SK-N-SH (cell line): Measurements from ENCODE around the gene REELD1. TPM values are rescaled to one million over a fixed set of nuclear protein-coding genes. Genes with fewer than 3 reads are reported as not detected.

ENCODE experiments used
- CTCF ChIA-PET: fragments of 300-600, 350-600 bp; formaldehyde crosslinking; extraction: SDS; loops from one replicate; lab custom pipeline; 2021; lab: Yijun Ruan, JAX
- POLR2A ChIA-PET: fragments of 350-600 bp; sonication (Branson Sonifier 250); formaldehyde crosslinking; extraction: SDS; loops from one replicate; lab custom pipeline; 2020; ENCODE audit warnings: antibody characterized with exemption, inconsistent platforms; lab: Yijun Ruan, JAX
- DNase-seq: peaks from one replicate; pipeline ENCODE4 v3.0.0; 2012
- H2AFZ ChIP-seq: fragments of 200-600 bp; sonication (generic); 2 replicates; pipeline ENCODE4 v1.8.1; 2016; ENCODE audit warnings: antibody characterized with exemption, mild to moderate bottlenecking, low read depth
- H3F3A ChIP-seq: fragments of 200-600 bp; sonication (generic); replicated peaks from 2 replicates; pipeline ENCODE3; 2016; ENCODE audit warnings: antibody characterized with exemption, mild to moderate bottlenecking; ENCODE audit not compliant: insufficient read depth
- H3K27ac ChIP-seq, 2 experiments: fragments of 200-500 bp in 1 of 2; fragments of 200-600 bp in 1 of 2; sonication (Bioruptor generic) in 1 of 2; sonication (generic), shearing (Covaris generic) in 1 of 2; 2 replicates each; pipeline versions ENCODE4 v1.5.1 to v1.6.1; 2014 to 2016; ENCODE audit warnings: low read depth in 2 of 2, inconsistent platforms in 1 of 2, low read length in 1 of 2, mild to moderate bottlenecking in 1 of 2, mixed read lengths in 1 of 2
- H3K27me3 ChIP-seq: fragments of 200-600 bp; sonication (generic), shearing (Covaris generic); 2 replicates; pipeline ENCODE4 v1.6.1; 2016; ENCODE audit warnings: mixed run types; ENCODE audit not compliant: insufficient read depth
- H3K36me3 ChIP-seq, 2 experiments: fragments of 200-500 bp in 1 of 2; fragments of 200-600 bp in 1 of 2; sonication (Bioruptor generic) in 1 of 2; sonication (generic) in 1 of 2; replicated peaks in 1 of 2; 2 replicates each; pipeline versions ENCODE3 to v1.5.1; 2014 to 2016; ENCODE audit warnings: low read length in 1 of 2, mild to moderate bottlenecking in 1 of 2; ENCODE audit not compliant: insufficient read depth in 2 of 2, control insufficient read depth in 1 of 2
- H3K4me1 ChIP-seq, 2 experiments: fragments of 200-500 bp in 1 of 2; fragments of 200-600 bp in 1 of 2; sonication (Bioruptor generic) in 1 of 2; sonication (generic), shearing (Covaris generic) in 1 of 2; 2 replicates each; pipeline versions ENCODE4 v1.5.1 to v1.6.1; 2014 to 2016; ENCODE audit warnings: low read depth in 1 of 2, low read length in 1 of 2, mixed run types in 1 of 2; ENCODE audit not compliant: insufficient read depth in 2 of 2, control insufficient read depth in 1 of 2
- H3K4me2 ChIP-seq: fragments of 200-600 bp; sonication (generic), shearing (Covaris generic); 2 replicates; pipeline ENCODE4 v1.6.1; 2017; ENCODE audit warnings: mixed run types
- H3K4me3 ChIP-seq, 2 experiments: fragments of 200-500 bp in 1 of 2; fragments of 200-600 bp in 1 of 2; sonication (Bioruptor generic) in 1 of 2; sonication (generic), shearing (Covaris generic) in 1 of 2; 2 replicates each; pipeline versions ENCODE4 v1.5.1 to v1.8.1; 2014 to 2016; ENCODE audit warnings: low read depth in 2 of 2, inconsistent platforms in 1 of 2, low read length in 1 of 2, mild to moderate bottlenecking in 1 of 2, mixed read lengths in 1 of 2, moderate library complexity in 1 of 2
- H3K79me2 ChIP-seq: fragments of 200-600 bp; sonication (generic); 2 replicates; pipeline ENCODE4 v1.8.1; 2017; ENCODE audit warnings: mild to moderate bottlenecking; ENCODE audit not compliant: insufficient read depth
- H3K9ac ChIP-seq: fragments of 200-600 bp; sonication (generic); 2 replicates; pipeline ENCODE4 v1.6.1; 2017; ENCODE audit warnings: mixed run types
- H3K9me2 ChIP-seq: fragments of 200-600 bp; sonication (generic); 2 replicates; pipeline ENCODE4 v1.6.1; 2017; ENCODE audit warnings: mixed run types
- H3K9me3 ChIP-seq: fragments of 200-600 bp; sonication (generic); 2 replicates; pipeline ENCODE4 v1.6.1; 2017; ENCODE audit warnings: mixed run types, mild to moderate bottlenecking, moderate library complexity
- H4K20me1 ChIP-seq: fragments of 200-600 bp; sonication (generic); 2 replicates; pipeline ENCODE4 v1.6.1; 2017; ENCODE audit warnings: mild to moderate bottlenecking, mixed run types; ENCODE audit not compliant: insufficient read depth
- GATA2 ChIP-seq: sonication (generic); formaldehyde crosslinking; IDR thresholded peaks from 2 replicates; pipeline ENCODE4 v1.5.0; 2020; ENCODE audit warnings: mild to moderate bottlenecking, missing genetic modification reagents
- MEF2A ChIP-seq: IDR thresholded peaks from 2 replicates; pipeline ENCODE4 v1.4.0; 2012; ENCODE audit warnings: low read depth, borderline replicate concordance
- MXI1 ChIP-seq: IDR thresholded peaks from 2 replicates; pipeline ENCODE4 v1.6.1; 2012; ENCODE audit warnings: mild to moderate bottlenecking, low read depth, low read length, improper control_type of control experiment
- POLR2AphosphoS5 ChIP-seq: IDR thresholded peaks from 2 replicates; pipeline ENCODE4 v1.6.1; 2012; ENCODE audit warnings: low read depth, low read length
- SIN3A ChIP-seq: IDR thresholded peaks from 2 replicates; pipeline ENCODE4 v1.6.1; 2012; ENCODE audit warnings: low read depth, mild to moderate bottlenecking, low read length, moderate library complexity, borderline replicate concordance
- USF1 ChIP-seq: IDR thresholded peaks from 2 replicates; pipeline ENCODE4 v1.4.0; 2012; ENCODE audit warnings: low read depth, borderline replicate concordance
- YY1 ChIP-seq: IDR thresholded peaks from 2 replicates; pipeline ENCODE4 v1.4.0; 2012; ENCODE audit warnings: low read depth, mild to moderate bottlenecking
- WGBS: methylation state at CpG from one replicate; pipeline ENCODE4 v1.1.6; 2017; ENCODE audit warnings: low lambda C conversion rate; 5-methylcytosine and 5-hydroxymethylcytosine counted together
- polyA plus RNA-seq, 3 experiments: library from polyadenylated mRNA; depleted of rRNA; stranded (reverse); fragments of >200 nt; gene quantifications; 2 replicates each; pipeline ENCODE4 v1.2.3, GENCODE V29; 2012
- TF ChIP-seq, protein P1 (sequence below): fragments of 150-350 bp; IDR thresholded peaks from 2 replicates; pipeline ENCODE4 v1.6.1; 2016; ENCODE audit warnings: mild to moderate bottlenecking, low read depth, low read length

The REELD1 gene
- polyA plus RNA-seq, 1 of the 3 experiments (the other 2 are of a cell fraction): not detected

DNA sequence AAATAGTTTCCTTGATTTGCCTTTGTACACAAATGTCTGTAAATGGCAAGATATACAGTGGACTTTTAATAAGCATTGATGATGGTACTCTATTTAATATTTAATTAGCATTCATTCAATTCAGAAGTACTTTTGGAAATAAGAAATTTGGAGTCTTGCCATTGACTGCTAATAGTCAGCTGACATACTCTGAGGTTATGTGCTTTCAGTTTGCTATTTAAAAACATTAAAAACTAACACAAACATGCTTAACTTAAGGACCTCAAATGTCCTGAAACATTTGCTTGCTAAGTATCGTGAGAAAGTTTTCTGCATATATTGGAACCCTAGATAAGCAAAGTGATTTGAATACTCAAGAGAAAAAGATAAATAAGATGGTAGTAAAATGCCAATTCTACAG, 64.6 kb downstream of the REELD1 start:
- DNase-seq: no peak
- no peaks in the 10 kb centered on the region; a peak in 1 of 4 replicates for H3K4me1 ChIP-seq
- H3K4me2 ChIP-seq: no peak overlapping the region
- H3K79me2 ChIP-seq: no peaks in the 10 kb centered on the region
- no peak overlapping the region for H2AFZ ChIP-seq
- H3K9me2 ChIP-seq: no peaks in the 10 kb centered on the region
- H3F3A ChIP-seq: peaks cover 3% of the 10 kb centered on the region
- WGBS: 97% methylated on average over 1 of the region's 1 CpG
- H3K27me3 ChIP-seq: no peaks in the 10 kb centered on the region
- POLR2A ChIA-PET: no interaction called here
- H4K20me1 ChIP-seq: no peaks in the 10 kb centered on the region
- H3K4me3 ChIP-seq: no peak overlapping the region
- no peak overlapping the region for H3K9ac ChIP-seq
- H3K36me3 ChIP-seq: no peaks in the 10 kb centered on the region
- H3K27ac ChIP-seq: no peak overlapping the region
- CTCF ChIA-PET: interaction anchor here (1.2 to 1.6 kb wide), 3 partner anchors 13 to 63 kb away, joined by 3 to 4 read pairs (median 4); no protein-coding TSS in a partner anchor
- H3K9me3 ChIP-seq: no peaks in the 10 kb centered on the region
- no peak for TF ChIP-seq GATA2 (CRISPR knock-in tag)
- TF ChIP-seq USF1: no peak
- TF ChIP-seq SIN3A: no peak
- TF ChIP-seq MEF2A: no peak
- TF ChIP-seq MXI1: no peak
- TF ChIP-seq YY1: no peak
- TF ChIP-seq, protein P1, sequence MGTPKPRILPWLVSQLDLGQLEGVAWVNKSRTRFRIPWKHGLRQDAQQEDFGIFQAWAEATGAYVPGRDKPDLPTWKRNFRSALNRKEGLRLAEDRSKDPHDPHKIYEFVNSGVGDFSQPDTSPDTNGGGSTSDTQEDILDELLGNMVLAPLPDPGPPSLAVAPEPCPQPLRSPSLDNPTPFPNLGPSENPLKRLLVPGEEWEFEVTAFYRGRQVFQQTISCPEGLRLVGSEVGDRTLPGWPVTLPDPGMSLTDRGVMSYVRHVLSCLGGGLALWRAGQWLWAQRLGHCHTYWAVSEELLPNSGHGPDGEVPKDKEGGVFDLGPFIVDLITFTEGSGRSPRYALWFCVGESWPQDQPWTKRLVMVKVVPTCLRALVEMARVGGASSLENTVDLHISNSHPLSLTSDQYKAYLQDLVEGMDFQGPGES: no peak
- no peak for TF ChIP-seq POLR2AphosphoS5

Other genes with a start within 250 kb of the REELD1 start
- gene LSM6, start 38.8 kb upstream of the REELD1 start, polyA plus RNA-seq (2012; rRNA removed): 17.6 and 32.5 TPM in 2 replicates